ENCODE measurements around the gene F2RL2. TPM values are rescaled to one million over a fixed set of nuclear protein-coding genes. Genes with fewer than 3 reads are reported as not detected.

F2RL2 gene
- total RNA-seq, 1 experiment from 2014 or later = 0.28 TPM

DNA sequence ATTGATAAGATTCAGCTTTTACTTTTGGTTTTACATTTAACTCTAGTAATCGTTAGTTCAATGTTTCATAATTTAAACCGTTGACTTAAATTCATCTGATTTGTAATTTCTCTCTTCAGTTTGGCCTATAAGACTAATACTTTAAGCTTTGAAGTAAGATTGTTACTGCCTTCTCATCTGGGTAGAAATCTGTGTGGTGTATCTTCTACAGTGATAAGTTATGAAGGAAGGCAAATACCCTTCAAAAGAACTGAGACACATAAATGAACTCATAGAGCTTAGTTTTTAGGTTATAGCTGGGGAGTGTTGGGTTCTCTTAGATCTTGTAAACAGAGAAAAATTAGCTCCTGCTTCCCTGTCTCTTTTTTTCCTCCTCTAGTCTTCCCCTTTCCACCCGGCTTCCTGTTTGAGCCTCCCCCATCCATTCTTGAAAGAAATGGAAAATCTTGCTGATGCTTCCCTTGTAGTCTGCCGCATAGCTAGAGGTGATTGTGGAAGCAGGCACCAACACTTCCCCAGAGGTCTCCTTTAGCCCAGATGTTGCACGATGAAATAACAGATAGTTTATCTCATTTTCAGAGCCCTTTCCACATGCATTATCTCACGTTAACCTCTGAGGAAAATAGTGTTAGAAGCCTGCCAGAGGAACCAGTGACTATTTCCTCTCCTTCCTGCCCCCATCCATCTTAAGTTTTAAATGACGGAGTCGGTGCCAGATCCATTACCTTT lies 2.0 kb upstream of the F2RL2 start:
- intact Hi-C loops (cut with micrococcal nuclease) = no loop called here
- BruUV-seq (replicated peaks) = no TSS peak
- Mint-ChIP-seq H3K36me3 (ENCODE audit: insufficient read depth, unreplicated experiment) (no peaks in the 10 kb centered on the region), H3K4me3 (ENCODE audit: unreplicated experiment) (no peak overlapping the region), H3K27ac (ENCODE audit: low read depth, unreplicated experiment) (no peak overlapping the region), H3K27me3 (ENCODE audit: insufficient read depth, unreplicated experiment) (no peaks in the 10 kb centered on the region), H3K9me3 (ENCODE audit: unreplicated experiment) (no peaks in the 10 kb centered on the region), H3K4me1 (ENCODE audit: insufficient read depth, unreplicated experiment) (no peaks in the 10 kb centered on the region)
- no peak for TF ChIP-seq CTCF (IDR thresholded peaks at IDR 0.05; ENCODE audit: unreplicated experiment)
- DNase-seq (ENCODE audit: unreplicated experiment) = no peak
- POLR2A ChIA-PET = interaction anchor here (0.6 to 1.3 kb wide), 3 partner anchors 13 to 58 kb away, joined by 3 read pairs; no protein-coding TSS in a partner anchor
- CTCF ChIA-PET = interaction anchor here (0.5 to 1.0 kb wide), 3 partner anchors 25 to 286 kb away, joined by 3 to 4 read pairs (median 3); no protein-coding TSS in a partner anchor

DNA sequence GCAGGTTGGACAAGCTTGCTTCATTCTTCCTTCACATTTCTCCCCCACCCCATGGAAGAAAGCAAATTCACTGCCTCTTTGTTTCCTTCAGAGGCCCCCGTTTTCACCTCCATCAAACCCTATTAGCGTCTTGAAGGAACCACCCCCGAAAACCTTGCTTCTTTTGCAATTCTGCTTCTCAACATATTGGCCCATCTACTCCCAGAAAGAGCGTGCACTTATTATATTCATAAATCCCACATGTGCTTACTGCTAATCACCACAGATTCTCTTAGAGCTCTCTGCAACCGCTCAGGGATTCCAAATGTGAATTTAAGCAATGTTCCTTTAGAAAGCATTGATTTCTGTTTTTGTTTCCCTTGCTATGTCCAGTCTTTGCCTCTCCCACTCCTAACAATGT lies 1.1 kb downstream of the F2RL2 start:
- intact Hi-C loops (cut with micrococcal nuclease) = no loop called here
- Mint-ChIP-seq H3K27ac (ENCODE audit: low read depth, unreplicated experiment) (no peak overlapping the region), H3K4me1 (ENCODE audit: insufficient read depth, unreplicated experiment) (peaks cover 6% of the 10 kb centered on the region), H3K9me3 (ENCODE audit: unreplicated experiment) (no peaks in the 10 kb centered on the region), H3K4me3 (ENCODE audit: unreplicated experiment) (no peak overlapping the region), H3K36me3 (ENCODE audit: insufficient read depth, unreplicated experiment) (no peaks in the 10 kb centered on the region), H3K27me3 (ENCODE audit: insufficient read depth, unreplicated experiment) (no peaks in the 10 kb centered on the region)
- BruUV-seq (replicated peaks) = no TSS peak
- POLR2A ChIA-PET = interaction anchor here (0.5 to 1.9 kb wide), 2 partner anchors 13 to 33 kb away, joined by 4 to 5 read pairs; no protein-coding TSS in a partner anchor
- no peak for DNase-seq (ENCODE audit: unreplicated experiment)
- CTCF ChIA-PET = no interaction called here
- no peak for TF ChIP-seq CTCF (IDR thresholded peaks at IDR 0.05; ENCODE audit: unreplicated experiment)

- intact Hi-C loops (cut with micrococcal nuclease) = no loop called here
- POLR2A ChIA-PET = no interaction called here
- no peaks in the 10 kb centered on the region for H3K36me3 Mint-ChIP-seq (ENCODE audit: insufficient read depth, unreplicated experiment)
- no peaks in the 10 kb centered on the region for H3K27me3 Mint-ChIP-seq (ENCODE audit: insufficient read depth, unreplicated experiment)
- TF ChIP-seq CTCF (IDR thresholded peaks at IDR 0.05; ENCODE audit: unreplicated experiment) = no peak
- no TSS peak for BruUV-seq (replicated peaks)
- H3K9me3 Mint-ChIP-seq (ENCODE audit: unreplicated experiment) = no peaks in the 10 kb centered on the region
- H3K27ac Mint-ChIP-seq (ENCODE audit: low read depth, unreplicated experiment) = no peak overlapping the region
- no peak for DNase-seq (ENCODE audit: unreplicated experiment)
- H3K4me1 Mint-ChIP-seq (ENCODE audit: insufficient read depth, unreplicated experiment) = peaks cover 6% of the 10 kb centered on the region
- CTCF ChIA-PET = interaction anchor here (0.7 kb wide), 1 partner anchor 19 kb away, joined by 4 read pairs; no protein-coding TSS in a partner anchor
- H3K4me3 Mint-ChIP-seq (ENCODE audit: unreplicated experiment) = no peak overlapping the region
These were observed 3.0 kb downstream of the F2RL2 start for GRCh38 chr5:76620166-76620565.

DNA sequence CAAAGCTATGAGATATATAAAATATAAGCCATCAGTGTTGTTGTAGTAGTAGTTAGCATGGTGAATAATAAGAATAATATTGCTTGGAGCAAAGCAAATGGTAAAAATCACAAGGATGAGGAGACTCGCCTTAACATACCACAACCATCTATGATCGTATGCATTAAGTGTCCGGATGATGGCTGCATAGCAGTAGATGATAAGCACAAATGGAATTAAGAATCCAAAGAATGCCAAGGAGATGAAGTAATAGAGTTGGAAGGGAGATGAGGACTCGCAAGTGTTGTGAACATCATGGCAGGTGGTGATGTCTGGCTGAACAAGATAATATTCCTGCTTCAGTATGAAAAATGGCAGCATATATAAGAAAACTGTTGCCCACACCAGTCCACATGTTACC lies 5.5 kb downstream of the F2RL2 start:
- H3K27ac Mint-ChIP-seq (ENCODE audit: low read depth, unreplicated experiment) = no peak overlapping the region
- no peaks in the 10 kb centered on the region for H3K36me3 Mint-ChIP-seq (ENCODE audit: insufficient read depth, unreplicated experiment)

More for the DNA sequence above, 5.5 kb downstream of the F2RL2 start:
- no peak for TF ChIP-seq CTCF (IDR thresholded peaks at IDR 0.05; ENCODE audit: unreplicated experiment)
- no TSS peak for BruUV-seq (replicated peaks)
- DNase-seq (ENCODE audit: unreplicated experiment) = no peak
- POLR2A ChIA-PET = no interaction called here
- no peaks in the 10 kb centered on the region for H3K27me3 Mint-ChIP-seq (ENCODE audit: insufficient read depth, unreplicated experiment)
- intact Hi-C loops (cut with micrococcal nuclease) = no loop called here
- H3K4me1 Mint-ChIP-seq (ENCODE audit: insufficient read depth, unreplicated experiment) = peaks cover 6% of the 10 kb centered on the region
- no peaks in the 10 kb centered on the region for H3K9me3 Mint-ChIP-seq (ENCODE audit: unreplicated experiment)
- no peak overlapping the region for H3K4me3 Mint-ChIP-seq (ENCODE audit: unreplicated experiment)
- CTCF ChIA-PET = interaction anchor here (0.7 to 2.1 kb wide), 2 partner anchors 17 to 157 kb away, joined by 3 to 14 read pairs; no protein-coding TSS in a partner anchor
